Tracheal epithelial cell (primary cell): ENCODE data around the gene NUP50. TPM values are rescaled to one million over a fixed set of nuclear protein-coding genes. Genes with fewer than 3 reads are reported as not detected.

Experiments
- total RNA-seq: library from RNA; depleted of rRNA; stranded (reverse); fragments of >200 nt; gene quantifications from 2 replicates; pipeline ENCODE4 v1.2.1, GENCODE V29; 2014

NUP50 gene
- 42.4 and 76.1 TPM in 2 replicates for total RNA-seq

GRCh38 chr22:45163451-45164269 is at the start of gene NUP50:
Gene NUP50, plus strand, starts transcription at chr22:45163925. Its CDS starts 4,253 bp downstream, at chr22:45168178.

Other genes with a start within 250 kb of the NUP50 start
- gene PHF21B, start 153.9 kb upstream of the NUP50 start, total RNA-seq: not detected in 2 replicates
- gene KIAA0930, start 77.0 kb downstream of the NUP50 start, total RNA-seq: 89.5 and 129 TPM in 2 replicates
- not detected in 2 replicates for gene UPK3A, start 121.0 kb downstream of the NUP50 start, total RNA-seq
- gene FAM118A, start 146.0 kb downstream of the NUP50 start, total RNA-seq: 6.3 and 20.5 TPM in 2 replicates
- not detected in 2 replicates for gene SMC1B, start 249.7 kb downstream of the NUP50 start, total RNA-seq
- not detected in 2 replicates for gene RIBC2, start 249.8 kb downstream of the NUP50 start, total RNA-seq